Breast epithelium (tissue), 3 donors: ENCODE results near the gene ZFYVE21.

Source experiments
- CTCF ChIP-seq, 3 donors: fragments of 450-650 bp; IDR thresholded peaks; one replicate each; pipeline ENCODE4 v1.5.1; 2016 to 2017; ENCODE audit warnings: antibody characterized with exemption in 3 of 3, mild to moderate bottlenecking in 3 of 3, moderate library complexity in 3 of 3
- POLR2A ChIP-seq: fragments of 450-650 bp; IDR thresholded peaks from one replicate; pipeline ENCODE4 v1.6.1; 2016; ENCODE audit warnings: antibody characterized with exemption, mild to moderate bottlenecking, moderate library complexity
- POLR2AphosphoS5 ChIP-seq, 3 donors: sonication (generic); formaldehyde crosslinking; IDR thresholded peaks; one replicate each; pipeline ENCODE4 v1.6.1; 2017; ENCODE audit warnings: antibody characterized with exemption in 3 of 3

DNA sequence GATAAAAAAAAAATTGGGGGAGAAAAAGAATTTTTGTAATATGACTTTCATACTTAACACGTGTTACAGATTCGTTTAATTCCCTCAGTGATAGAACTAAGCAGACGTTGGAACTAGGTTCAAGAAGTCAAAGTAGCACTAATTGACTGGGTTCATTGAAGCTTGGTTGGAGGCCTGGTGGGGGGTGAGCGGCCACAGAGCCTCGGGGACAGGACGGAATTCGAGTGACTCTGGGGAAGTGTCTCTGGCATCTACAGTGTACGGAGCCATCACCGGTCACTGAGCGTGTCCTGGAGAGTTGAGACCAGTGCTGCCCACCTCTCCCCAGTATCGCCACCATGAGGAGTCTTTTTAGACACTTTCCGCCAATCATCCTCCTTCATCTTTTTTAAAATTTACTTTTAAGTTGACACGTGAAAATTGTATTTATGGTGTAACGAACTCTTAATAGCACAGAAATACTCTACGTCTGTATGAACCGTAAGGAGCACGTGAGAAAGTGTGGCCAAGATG, 1.3 kb downstream of the ZFYVE21 start:
- no peak for TF ChIP-seq CTCF (IDR thresholded peaks at IDR 0.05)
- TF ChIP-seq POLR2A: no peak
- no peak for TF ChIP-seq POLR2AphosphoS5 (IDR thresholded peaks at IDR 0.05)
